ENCODE data around the gene RNF141.

The RNF141 gene

DNA sequence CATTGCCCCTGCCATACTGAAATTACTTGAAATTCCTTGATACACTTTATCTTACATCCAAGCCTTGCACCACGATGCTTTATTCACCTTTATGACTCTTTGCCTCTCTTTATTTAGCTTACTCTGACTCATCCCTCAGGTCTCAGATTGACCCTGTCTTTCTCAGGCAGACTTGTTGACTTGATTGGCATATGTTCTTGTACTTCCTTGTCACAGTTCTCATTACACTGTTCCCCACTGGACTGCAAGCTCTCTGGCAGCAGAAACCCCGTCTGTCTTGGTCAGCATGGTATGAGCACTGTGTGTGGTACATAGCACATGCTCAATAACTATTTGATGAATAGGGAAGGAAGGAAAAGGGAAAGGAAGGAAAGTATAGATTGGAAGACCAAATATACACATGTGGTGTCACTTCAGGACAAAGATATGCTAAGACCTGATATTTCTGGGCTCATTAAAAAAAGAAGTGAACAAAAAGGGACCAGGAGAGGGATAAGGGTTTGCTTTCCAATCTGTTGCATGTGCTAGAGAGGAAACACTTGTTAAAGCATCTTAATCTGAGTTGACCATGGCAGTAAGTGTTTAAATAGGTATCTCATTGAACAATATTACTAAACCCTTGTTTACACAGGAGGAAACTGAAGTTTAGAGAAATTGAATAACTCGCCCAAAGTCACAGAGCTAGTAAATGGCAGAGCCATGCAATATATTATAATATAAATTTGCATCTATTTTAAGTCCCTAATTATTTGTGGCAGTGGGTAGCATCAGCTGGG is 20.2 kb upstream of the RNF141 start:
- DNase-seq (ENCODE audit: low read depth): no peak

GRCh38 chr11:10558288-10558687 is 17.3 kb upstream of the RNF141 start:
- DNase-seq (ENCODE audit: low read depth): no peak

- no peak for DNase-seq (ENCODE audit: low read depth)
Observed at GRCh38 chr11:10556590-10556989, 15.6 kb upstream of the RNF141 start.

DNA sequence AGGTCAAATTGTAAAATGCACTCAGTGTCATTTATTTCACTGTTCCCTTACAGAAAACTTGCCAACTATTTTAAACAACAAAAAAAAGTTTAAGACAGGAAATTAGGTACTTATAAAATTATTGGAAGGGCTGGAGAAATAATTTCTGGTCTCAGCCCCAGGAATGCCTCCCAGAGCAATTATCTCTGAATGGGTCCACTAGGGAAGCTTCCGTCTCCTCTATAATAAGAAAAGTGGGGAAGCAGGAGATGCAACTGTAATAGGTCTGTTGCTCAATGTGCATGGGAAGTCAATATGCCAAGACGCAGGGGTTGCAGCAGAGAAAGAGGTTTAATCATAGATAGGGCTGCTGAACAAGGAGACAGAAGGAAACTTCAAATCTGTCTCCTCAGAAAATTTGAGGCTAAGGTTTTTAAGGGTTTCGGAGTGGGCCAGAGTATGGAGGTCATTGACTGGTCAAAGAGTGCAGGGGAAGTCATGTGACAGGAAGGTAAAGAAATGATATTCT is 10.9 kb upstream of the RNF141 start:
- no peak for DNase-seq (ENCODE audit: low read depth)

DNA sequence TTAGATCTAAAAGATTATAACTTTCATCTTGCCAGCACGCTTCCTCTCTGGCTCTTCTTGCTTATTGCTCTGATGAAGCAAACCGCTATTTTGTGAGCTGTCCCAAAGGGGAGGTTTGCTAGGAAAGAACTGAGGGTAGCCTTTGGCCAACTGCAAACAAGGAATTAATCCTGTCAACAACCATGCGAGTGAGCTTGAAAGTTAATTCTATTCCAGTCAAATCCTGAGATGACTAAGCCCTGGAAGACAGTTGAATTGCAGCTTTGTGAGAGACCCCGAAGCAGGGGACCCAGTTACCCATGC is 10.3 kb upstream of the RNF141 start:
- DNase-seq (ENCODE audit: low read depth): no peak

DNA sequence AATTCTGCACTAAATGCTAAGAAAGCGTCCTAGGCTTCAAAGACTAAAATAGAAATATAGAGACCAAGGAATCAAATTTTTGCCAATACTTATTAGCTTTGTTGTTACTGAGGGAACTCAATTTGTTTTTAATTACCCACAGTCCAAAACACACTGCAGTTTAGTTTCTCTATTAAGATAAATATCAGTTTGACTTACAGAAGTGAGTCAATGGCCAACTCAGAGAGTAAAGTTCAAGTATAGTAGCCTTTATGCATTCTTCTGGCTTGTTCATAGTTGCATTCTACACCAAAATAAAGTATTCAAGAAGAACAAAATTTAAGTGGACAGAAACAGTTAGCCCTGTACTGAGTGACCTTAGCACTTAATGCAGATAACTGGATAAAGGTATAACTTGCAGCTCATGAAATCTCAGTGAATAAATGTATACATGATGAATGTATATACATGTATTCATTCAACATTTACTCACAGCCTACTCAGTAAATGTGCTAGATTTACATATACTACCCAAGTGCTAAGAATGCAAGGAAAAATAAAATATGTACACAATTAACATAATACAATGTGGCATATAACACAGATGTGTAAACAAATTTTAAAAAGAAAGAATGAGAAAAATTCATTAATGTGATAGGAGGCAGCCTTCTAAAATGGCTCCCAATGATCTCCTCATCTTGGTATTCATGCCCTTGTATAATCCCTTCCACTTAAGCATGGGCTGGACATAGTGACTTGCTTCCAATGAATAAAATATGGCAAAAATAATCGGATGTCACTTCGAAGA is 9.7 kb upstream of the RNF141 start:
- no peak for DNase-seq (ENCODE audit: low read depth)

GRCh38 chr11:10544491-10545465 is 3.8 kb upstream of the RNF141 start:
- no peak for DNase-seq (ENCODE audit: low read depth)

DNA sequence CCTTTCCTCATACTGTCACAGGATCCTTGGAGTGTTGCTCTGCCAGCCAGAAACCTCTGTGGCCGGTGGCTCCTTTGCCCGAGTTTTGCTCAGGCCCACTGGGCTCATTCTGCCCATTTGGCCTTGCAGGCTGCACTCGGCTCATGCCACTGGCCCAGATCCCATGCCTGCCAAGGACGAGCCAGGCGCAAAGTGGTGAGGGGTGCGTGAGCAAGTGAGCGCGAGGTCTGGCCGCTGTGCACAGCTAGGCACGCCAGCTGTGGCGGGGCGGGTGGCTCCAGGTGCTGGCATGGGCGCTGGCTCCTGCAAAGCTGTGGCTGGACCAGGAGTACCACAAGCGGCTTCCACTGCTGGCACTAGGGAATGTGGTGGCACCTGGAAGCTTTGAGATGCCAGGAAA is 2.8 kb upstream of the RNF141 start:
- DNase-seq (ENCODE audit: low read depth): no peak

DNA sequence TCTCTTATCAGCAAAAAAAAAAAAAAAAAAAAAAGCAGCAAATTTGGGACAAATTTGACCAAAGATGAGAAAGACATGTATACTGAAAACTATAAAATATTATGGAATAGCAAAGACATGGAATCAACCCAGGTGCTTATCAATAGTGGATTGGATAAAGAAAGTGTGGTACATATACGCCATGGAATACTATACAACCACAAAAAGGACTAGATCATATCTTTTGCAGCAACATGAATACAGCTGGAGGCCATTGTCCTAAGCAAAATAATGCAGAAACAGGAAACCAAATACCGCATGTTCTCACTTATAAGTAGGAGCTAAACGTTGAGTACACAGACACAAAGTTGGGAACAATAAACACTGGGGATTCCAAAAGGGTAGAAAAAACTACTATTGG is 1.8 kb upstream of the RNF141 start:
- DNase-seq (ENCODE audit: low read depth): no peak

DNA sequence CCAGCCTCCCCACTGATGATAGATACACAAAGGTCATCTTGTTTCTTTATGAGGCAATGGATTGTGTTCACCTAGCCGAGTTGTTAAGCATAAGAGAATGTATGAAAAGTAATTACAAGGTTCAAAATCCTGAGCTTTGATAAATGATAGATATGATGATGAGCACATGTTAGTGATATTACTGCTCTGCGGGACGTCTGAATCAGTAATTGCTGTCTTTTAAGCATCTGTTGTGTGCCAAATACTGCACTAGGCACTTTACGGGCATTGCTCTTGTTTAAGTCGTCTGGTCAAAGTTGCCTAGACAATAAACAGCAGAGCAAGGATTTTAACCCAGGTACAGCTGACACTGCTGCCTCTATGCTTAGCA is 559 bp upstream of the RNF141 start:
- DNase-seq (ENCODE audit: low read depth): no peak

GRCh38 chr11:10540546-10540914 is 457 bp downstream of the RNF141 start:
- DNase-seq (ENCODE audit: low read depth): no peak

DNA sequence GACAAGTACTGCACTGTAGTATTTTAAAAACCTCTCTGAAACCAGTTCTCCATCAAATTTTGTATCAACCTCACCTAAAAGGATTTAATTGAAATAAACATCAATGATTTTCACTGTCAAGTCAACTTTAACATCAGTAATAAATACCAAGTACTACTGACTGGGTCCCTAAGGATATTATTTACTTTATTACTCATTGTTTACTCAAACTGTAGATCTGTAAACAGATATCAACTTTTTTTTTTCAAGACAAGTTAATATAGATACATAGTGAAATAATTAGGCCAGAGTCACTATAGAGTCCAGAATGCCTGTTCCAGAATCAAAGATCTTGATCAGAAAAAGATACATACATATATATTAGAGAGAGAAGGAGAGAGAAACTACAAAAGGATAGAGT is 1.6 kb downstream of the RNF141 start:
- no peak for DNase-seq (ENCODE audit: low read depth)

DNA sequence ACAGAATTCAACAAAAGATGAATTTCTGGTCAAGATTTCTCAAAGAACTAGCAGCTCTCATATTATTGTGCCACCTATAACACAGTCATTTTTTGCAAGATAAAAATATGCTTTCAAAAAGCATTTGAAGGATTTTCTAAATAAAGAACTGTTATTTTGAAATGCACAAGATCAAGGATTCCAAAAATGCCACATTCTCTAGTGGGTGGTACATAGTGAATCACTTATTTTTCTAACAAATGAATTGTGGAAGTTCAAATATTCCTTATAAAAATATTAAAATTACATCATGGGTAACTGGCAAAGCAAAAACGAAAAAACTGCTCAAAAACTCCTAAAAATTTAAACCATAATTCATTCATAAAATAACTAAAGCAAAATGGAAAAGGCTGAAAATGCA is 2.1 kb downstream of the RNF141 start:
- DNase-seq (ENCODE audit: low read depth): no peak

DNA sequence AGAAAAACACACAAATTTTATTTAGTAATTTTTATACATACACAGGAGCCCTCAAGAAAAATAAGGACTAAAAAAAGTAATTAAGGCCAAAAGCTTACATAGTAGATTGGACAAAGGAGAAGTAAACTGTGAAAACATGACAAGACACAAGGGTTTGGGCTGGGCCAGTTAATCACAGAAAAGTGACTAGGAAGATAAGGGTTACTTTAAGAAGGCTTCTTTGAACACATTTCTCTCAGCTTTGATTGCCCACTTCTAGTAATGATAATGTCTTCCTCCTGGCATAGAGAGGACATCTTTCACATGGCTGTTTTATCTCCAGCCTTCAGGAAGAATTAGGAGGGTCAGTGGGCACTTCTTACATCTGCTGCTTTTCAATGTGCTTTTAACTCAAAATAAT is 3.4 kb downstream of the RNF141 start:
- no peak for DNase-seq (ENCODE audit: low read depth)

- DNase-seq (ENCODE audit: low read depth): no peak
Observed at GRCh38 chr11:10534316-10534715, 6.7 kb downstream of the RNF141 start.

- DNase-seq (ENCODE audit: low read depth): no peak
Observed at GRCh38 chr11:10533323-10533722, 7.7 kb downstream of the RNF141 start.

GRCh38 chr11:10532526-10532925 is 8.5 kb downstream of the RNF141 start:
- DNase-seq (ENCODE audit: low read depth): no peak

DNA sequence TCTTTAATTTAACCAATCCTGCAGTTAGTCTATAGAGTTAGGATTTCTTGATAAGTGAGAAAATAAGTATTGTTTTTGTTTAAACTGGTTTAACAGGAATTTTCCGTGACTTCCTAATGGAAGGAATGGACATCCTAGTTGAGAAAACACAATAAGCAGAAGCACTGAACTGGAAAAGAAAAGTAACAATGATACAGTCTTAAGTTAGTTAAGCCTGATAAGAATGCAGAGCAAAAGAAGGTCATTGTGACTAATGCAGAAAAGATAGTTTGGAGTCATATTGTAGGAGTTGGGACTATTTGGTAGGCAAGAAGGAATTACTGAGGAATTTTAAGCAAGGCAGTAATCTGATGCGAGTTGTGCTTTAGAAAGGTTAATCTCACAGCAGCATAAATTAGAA is 11.7 kb downstream of the RNF141 start:
- peak; percentile 70 for DNase-seq (ENCODE audit: low read depth)

DNA sequence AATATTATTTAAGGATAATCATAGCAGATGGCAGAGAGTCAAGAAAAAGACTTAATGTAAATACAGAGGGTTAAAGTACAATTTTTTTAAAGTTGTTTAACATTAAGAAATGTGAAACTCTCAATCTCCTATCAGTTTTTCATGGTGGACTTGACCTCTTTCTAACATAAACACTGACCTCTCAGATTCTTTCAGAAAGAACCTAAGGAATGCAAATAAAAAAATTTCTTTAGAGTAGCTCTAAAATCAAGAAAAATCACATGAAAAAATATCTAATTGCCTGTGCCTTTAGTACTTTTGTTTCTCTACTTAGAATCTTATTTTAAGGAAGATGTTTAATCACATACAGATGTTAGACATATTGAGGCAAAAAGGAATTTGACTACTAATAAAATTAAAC is 12.9 kb downstream of the RNF141 start:
- no peak for DNase-seq (ENCODE audit: low read depth)

GRCh38 chr11:10526974-10527918 is 13.7 kb downstream of the RNF141 start:
- no peak for DNase-seq (ENCODE audit: low read depth)

DNA sequence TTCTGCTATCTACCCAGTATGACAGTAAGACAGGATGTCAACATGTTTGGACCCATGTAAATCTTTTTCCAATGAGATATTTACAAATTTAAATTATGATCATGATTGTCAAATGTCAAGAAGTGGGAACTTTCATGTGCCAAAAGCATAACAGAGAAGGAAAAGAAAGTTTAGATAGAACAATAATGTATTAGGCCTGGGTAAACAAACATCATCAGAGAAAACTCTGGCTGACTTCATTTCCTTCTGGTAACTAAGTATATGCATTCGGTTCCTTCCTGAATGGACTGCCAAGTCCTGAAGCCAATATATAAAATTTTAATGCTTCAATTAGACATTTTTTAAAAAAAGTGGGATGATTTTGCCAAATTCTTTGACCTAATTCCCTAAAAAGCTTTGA is 16.5 kb downstream of the RNF141 start:
- DNase-seq (ENCODE audit: low read depth): no peak

Measured in non-pigmented ciliary epithelial cell (primary cell).